GM23338 (cell line): ENCODE measurements around the gene HSD17B7. TPM values are rescaled to one million over a fixed set of nuclear protein-coding genes. Genes with fewer than 3 reads are reported as not detected.

Experiments used
- ATAC-seq: fragments of 200-7000 bp; cut with Tn5 transposase; 3 replicates; pipeline ENCODE4 v1.9.1; 2020
- DNase-seq: peaks from one replicate; pipeline ENCODE4 v3.0.0-alpha.2; 2015; ENCODE audit warnings: low spot score
- H2AFZ ChIP-seq: fragments of 200-600 bp; sonication (generic); 2 replicates; pipeline ENCODE4 v1.8.0; 2016; ENCODE audit warnings: antibody characterized with exemption, mild to moderate bottlenecking, moderate library complexity
- H3F3A ChIP-seq: fragments of 200-600 bp; sonication (generic); replicated peaks from 2 replicates; pipeline ENCODE4 v1.8.0; 2017; ENCODE audit warnings: antibody characterized with exemption, mixed run types, low read depth
- H3K27ac ChIP-seq: fragments of 200-600 bp; sonication (generic); 2 replicates; pipeline ENCODE4 v1.6.1; 2016; ENCODE audit warnings: low read depth
- H3K27me3 ChIP-seq: fragments of 200-600 bp; sonication (generic); 2 replicates; pipeline ENCODE4 v1.8.0; 2016; ENCODE audit warnings: mild to moderate bottlenecking, mixed run types, moderate library complexity; ENCODE audit not compliant: insufficient read depth
- H3K36me3 ChIP-seq: fragments of 200-600 bp; sonication (generic); 2 replicates; pipeline ENCODE4 v1.8.0; 2016; ENCODE audit warnings: mild to moderate bottlenecking; ENCODE audit not compliant: insufficient read depth
- H3K4me1 ChIP-seq: fragments of 200-600 bp; sonication (generic); 2 replicates; pipeline ENCODE4 v1.8.0; 2016; ENCODE audit warnings: mild to moderate bottlenecking, moderate library complexity; ENCODE audit not compliant: insufficient read depth
- H3K4me2 ChIP-seq: fragments of 200-600 bp; sonication (generic); 2 replicates; pipeline ENCODE4 v1.7.1; 2017; ENCODE audit warnings: mixed run types
- H3K4me3 ChIP-seq: fragments of 200-600 bp; sonication (generic); 2 replicates; pipeline ENCODE4 v1.6.1; 2016; ENCODE audit warnings: mixed run types
- H3K79me2 ChIP-seq: fragments of 200-600 bp; sonication (generic); replicated peaks from 2 replicates; pipeline ENCODE4 v1.8.0; 2017; ENCODE audit warnings: mild to moderate bottlenecking; ENCODE audit not compliant: insufficient read depth
- H3K9me2 ChIP-seq: fragments of 200-600 bp; sonication (generic); 2 replicates; pipeline ENCODE4 v1.8.0; 2017; ENCODE audit not compliant: insufficient read depth
- H4K20me1 ChIP-seq: fragments of 200-600 bp; sonication (generic); replicated peaks from 2 replicates; pipeline ENCODE4 v1.8.0; 2017; ENCODE audit warnings: mild to moderate bottlenecking; ENCODE audit not compliant: insufficient read depth
- H3K27ac Mint-ChIP-seq: 2 replicates; pipeline ENCODE4 v1.8.0; 2020; ENCODE audit warnings: inconsistent platforms, mild to moderate bottlenecking, moderate library complexity, mixed read lengths
- H3K27me3 Mint-ChIP-seq: 3 replicates; pipeline ENCODE4 v1.8.0; 2022; ENCODE audit warnings: low read depth, mild to moderate bottlenecking, moderate library complexity, mixed read lengths, inconsistent platforms; ENCODE audit not compliant: insufficient read depth, poor library complexity
- H3K36me3 Mint-ChIP-seq: 3 replicates; pipeline ENCODE4 v1.8.0; 2021; ENCODE audit warnings: low read depth, mild to moderate bottlenecking, inconsistent platforms, moderate library complexity, mixed read lengths
- H3K4me1 Mint-ChIP-seq: 3 replicates; pipeline ENCODE4 v1.8.0; 2020; ENCODE audit warnings: mild to moderate bottlenecking, inconsistent platforms, mixed read lengths
- H3K4me3 Mint-ChIP-seq: 3 replicates; pipeline ENCODE4 v1.8.0; 2021; ENCODE audit warnings: moderate library complexity, mild to moderate bottlenecking, inconsistent platforms, mixed read lengths
- H3K9me3 Mint-ChIP-seq: 3 replicates; pipeline ENCODE4 v1.8.0; 2020; ENCODE audit warnings: moderate library complexity, mild to moderate bottlenecking, inconsistent platforms, mixed read lengths
- CREB1 ChIP-seq: fragments of 250-450 bp; sonication (Bioruptor Pico); IDR thresholded peaks from 2 replicates; pipeline ENCODE4 v1.5.0; 2020; ENCODE audit warnings: low read depth, mild to moderate bottlenecking, moderate library complexity
- CTCF ChIP-seq, 2 experiments: fragments of 200-600 bp in 1 of 2; sonication (generic) in 1 of 2; conservative IDR thresholded peaks; 2 replicates each; pipeline versions ENCODE4 v1.5.1 to v1.6.1; 2016 to 2017; ENCODE audit warnings: antibody characterized with exemption in 2 of 2, low read depth in 2 of 2, mild to moderate bottlenecking in 2 of 2, moderate library complexity in 1 of 2
- EZH2 ChIP-seq: fragments of 200-600 bp; sonication (generic); IDR thresholded peaks from one replicate; pipeline ENCODE4 v1.8.0; 2017; ENCODE audit warnings: antibody characterized with exemption, mild to moderate bottlenecking, low read depth; ENCODE audit not compliant: unreplicated experiment
- EZH2phosphoT487 ChIP-seq: fragments of 200-600 bp; sonication (generic); IDR thresholded peaks from one replicate; pipeline ENCODE4 v1.8.1; 2018; ENCODE audit warnings: antibody characterized with exemption; ENCODE audit not compliant: unreplicated experiment
- JUNB ChIP-seq: IDR thresholded peaks from one replicate; pipeline ENCODE4 v1.6.1; 2016; ENCODE audit warnings: antibody characterized with exemption; ENCODE audit not compliant: unreplicated experiment
- POLR2AphosphoS5 ChIP-seq: IDR thresholded peaks from 2 replicates; pipeline ENCODE4 v1.6.1; 2016; ENCODE audit warnings: antibody characterized with exemption, low read depth
- REST ChIP-seq: IDR thresholded peaks from one replicate; pipeline ENCODE4 v1.6.1; 2018; ENCODE audit warnings: antibody characterized with exemption; ENCODE audit not compliant: unreplicated experiment
- STAT1 ChIP-seq: IDR thresholded peaks from one replicate; pipeline ENCODE4 v1.6.1; 2016; ENCODE audit warnings: antibody characterized with exemption; ENCODE audit not compliant: unreplicated experiment
- ZNF114 ChIP-seq: fragments of 250-450 bp; sonication (Bioruptor Pico); IDR thresholded peaks from 2 replicates; pipeline ENCODE4 v1.5.0; 2020; ENCODE audit warnings: mild to moderate bottlenecking, moderate library complexity
- ZNF331 ChIP-seq: fragments of 250-450 bp; sonication (Bioruptor Pico); IDR thresholded peaks from 2 replicates; pipeline ENCODE4 v1.5.0; 2020; ENCODE audit warnings: low read depth, mild to moderate bottlenecking, moderate library complexity
- polyA plus RNA-seq: library from polyadenylated mRNA; unstranded; fragments of >200 nt; fragmentation: Nextera tagmentation; extraction: Ambion mirVana; gene quantifications from 2 replicates; pipeline ENCODE4 v1.2.1, GENCODE V29; 2016
- total RNA-seq: library from RNA; depleted of rRNA; stranded (reverse); fragments of >200 nt; shearing (Covaris generic); gene quantifications from 2 replicates; pipeline ENCODE4 v1.2.3, GENCODE V29; 2014
- TF ChIP-seq, protein P1 (sequence below): fragments of 250-450 bp; sonication (Bioruptor Pico); IDR thresholded peaks from 2 replicates; pipeline ENCODE4 v1.5.0; 2020; ENCODE audit warnings: mild to moderate bottlenecking, moderate library complexity
- TF ChIP-seq, protein P2 (sequence below): IDR thresholded peaks from 2 replicates; pipeline ENCODE4 v1.6.1; 2016; ENCODE audit warnings: antibody characterized with exemption

HSD17B7 gene
- total and polyA plus RNA-seq, 2 experiments from 2014 or later, result 30.9 to 31.9 TPM

GRCh38 chr1:162823771-162824525, 33.4 kb downstream of the HSD17B7 start:
- H3K36me3 ChIP-seq, result no peaks in the 10 kb centered on the region
- Mint-ChIP-seq H3K36me3 (no peaks in the 10 kb centered on the region), H3K27ac (no peak overlapping the region), H3K4me1 (peaks cover 13% of the 10 kb centered on the region), H3K27me3 (peaks cover 2% of the 10 kb centered on the region), H3K4me3 (no peak overlapping the region), H3K9me3 (no peaks in the 10 kb centered on the region)
- peaks cover 16% of the 10 kb centered on the region for H3K4me1 ChIP-seq
- H3K27me3 ChIP-seq, result no peaks in the 10 kb centered on the region; the same call in 1 of the 2 replicates
- DNase-seq, result no peak
- no peaks in the 10 kb centered on the region for H3K79me2 ChIP-seq
- no peak overlapping the region for H3K4me3 ChIP-seq
- TF ChIP-seq EZH2phosphoT487 (no peak), POLR2AphosphoS5 (no peak), REST (no peak), ZNF114 (no peak), JUNB (no peak), CTCF (conservative IDR thresholded peaks at IDR 0.05; ENCODE audit: low read depth in 2 of 2) (no peak), CREB1 (CRISPR knock-in tag) (no peak), ZNF331 (no peak), EZH2 (no peak), STAT1 (no peak)
- TF ChIP-seq, protein P1, sequence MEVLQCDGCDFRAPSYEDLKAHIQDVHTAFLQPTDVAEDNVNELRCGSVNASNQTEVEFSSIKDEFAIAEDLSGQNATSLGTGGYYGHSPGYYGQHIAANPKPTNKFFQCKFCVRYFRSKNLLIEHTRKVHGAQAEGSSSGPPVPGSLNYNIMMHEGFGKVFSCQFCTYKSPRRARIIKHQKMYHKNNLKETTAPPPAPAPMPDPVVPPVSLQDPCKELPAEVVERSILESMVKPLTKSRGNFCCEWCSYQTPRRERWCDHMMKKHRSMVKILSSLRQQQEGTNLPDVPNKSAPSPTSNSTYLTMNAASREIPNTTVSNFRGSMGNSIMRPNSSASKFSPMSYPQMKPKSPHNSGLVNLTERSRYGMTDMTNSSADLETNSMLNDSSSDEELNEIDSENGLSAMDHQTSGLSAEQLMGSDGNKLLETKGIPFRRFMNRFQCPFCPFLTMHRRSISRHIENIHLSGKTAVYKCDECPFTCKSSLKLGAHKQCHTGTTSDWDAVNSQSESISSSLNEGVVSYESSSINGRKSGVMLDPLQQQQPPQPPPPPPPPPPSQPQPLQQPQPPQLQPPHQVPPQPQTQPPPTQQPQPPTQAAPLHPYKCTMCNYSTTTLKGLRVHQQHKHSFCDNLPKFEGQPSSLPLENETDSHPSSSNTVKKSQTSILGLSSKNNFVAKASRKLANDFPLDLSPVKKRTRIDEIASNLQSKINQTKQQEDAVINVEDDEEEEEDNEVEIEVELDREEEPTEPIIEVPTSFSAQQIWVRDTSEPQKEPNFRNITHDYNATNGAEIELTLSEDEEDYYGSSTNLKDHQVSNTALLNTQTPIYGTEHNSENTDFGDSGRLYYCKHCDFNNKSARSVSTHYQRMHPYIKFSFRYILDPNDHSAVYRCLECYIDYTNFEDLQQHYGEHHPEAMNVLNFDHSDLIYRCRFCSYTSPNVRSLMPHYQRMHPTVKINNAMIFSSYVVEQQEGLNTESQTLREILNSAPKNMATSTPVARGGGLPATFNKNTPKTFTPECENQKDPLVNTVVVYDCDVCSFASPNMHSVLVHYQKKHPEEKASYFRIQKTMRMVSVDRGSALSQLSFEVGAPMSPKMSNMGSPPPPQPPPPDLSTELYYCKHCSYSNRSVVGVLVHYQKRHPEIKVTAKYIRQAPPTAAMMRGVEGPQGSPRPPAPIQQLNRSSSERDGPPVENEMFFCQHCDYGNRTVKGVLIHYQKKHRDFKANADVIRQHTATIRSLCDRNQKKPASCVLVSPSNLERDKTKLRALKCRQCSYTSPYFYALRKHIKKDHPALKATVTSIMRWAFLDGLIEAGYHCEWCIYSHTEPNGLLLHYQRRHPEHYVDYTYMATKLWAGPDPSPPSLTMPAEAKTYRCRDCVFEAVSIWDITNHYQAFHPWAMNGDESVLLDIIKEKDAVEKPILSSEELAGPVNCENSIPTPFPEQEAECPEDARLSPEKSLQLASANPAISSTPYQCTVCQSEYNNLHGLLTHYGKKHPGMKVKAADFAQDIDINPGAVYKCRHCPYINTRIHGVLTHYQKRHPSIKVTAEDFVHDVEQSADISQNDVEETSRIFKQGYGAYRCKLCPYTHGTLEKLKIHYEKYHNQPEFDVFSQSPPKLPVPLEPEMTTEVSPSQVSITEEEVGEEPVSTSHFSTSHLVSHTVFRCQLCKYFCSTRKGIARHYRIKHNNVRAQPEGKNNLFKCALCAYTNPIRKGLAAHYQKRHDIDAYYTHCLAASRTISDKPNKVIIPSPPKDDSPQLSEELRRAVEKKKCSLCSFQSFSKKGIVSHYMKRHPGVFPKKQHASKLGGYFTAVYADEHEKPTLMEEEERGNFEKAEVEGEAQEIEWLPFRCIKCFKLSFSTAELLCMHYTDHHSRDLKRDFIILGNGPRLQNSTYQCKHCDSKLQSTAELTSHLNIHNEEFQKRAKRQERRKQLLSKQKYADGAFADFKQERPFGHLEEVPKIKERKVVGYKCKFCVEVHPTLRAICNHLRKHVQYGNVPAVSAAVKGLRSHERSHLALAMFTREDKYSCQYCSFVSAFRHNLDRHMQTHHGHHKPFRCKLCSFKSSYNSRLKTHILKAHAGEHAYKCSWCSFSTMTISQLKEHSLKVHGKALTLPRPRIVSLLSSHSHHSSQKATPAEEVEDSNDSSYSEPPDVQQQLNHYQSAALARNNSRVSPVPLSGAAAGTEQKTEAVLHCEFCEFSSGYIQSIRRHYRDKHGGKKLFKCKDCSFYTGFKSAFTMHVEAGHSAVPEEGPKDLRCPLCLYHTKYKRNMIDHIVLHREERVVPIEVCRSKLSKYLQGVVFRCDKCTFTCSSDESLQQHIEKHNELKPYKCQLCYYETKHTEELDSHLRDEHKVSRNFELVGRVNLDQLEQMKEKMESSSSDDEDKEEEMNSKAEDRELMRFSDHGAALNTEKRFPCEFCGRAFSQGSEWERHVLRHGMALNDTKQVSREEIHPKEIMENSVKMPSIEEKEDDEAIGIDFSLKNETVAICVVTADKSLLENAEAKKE (CRISPR knock-in tag), result no peak
- TF ChIP-seq, protein P2, sequence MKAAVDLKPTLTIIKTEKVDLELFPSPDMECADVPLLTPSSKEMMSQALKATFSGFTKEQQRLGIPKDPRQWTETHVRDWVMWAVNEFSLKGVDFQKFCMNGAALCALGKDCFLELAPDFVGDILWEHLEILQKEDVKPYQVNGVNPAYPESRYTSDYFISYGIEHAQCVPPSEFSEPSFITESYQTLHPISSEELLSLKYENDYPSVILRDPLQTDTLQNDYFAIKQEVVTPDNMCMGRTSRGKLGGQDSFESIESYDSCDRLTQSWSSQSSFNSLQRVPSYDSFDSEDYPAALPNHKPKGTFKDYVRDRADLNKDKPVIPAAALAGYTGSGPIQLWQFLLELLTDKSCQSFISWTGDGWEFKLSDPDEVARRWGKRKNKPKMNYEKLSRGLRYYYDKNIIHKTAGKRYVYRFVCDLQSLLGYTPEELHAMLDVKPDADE, result no peak
- no peak for ATAC-seq
- no peaks in the 10 kb centered on the region for H3F3A ChIP-seq
- peak overlapping the region; percentile 5; the same call in 1 of the 2 replicates for H2AFZ ChIP-seq
- no peaks in the 10 kb centered on the region for H3K9me2 ChIP-seq
- H3K27ac ChIP-seq, result no peak overlapping the region
- no peaks in the 10 kb centered on the region for H4K20me1 ChIP-seq
- H3K4me2 ChIP-seq, result no peak overlapping the region
